Measurements from ENCODE around the gene PLPPR3.
"Not testable (repeated sequence)": the region's sequence is repeated elsewhere in the genome, so short reads cannot be mapped to it uniquely, and the experiment has no call there.

Gene PLPPR3

DNA sequence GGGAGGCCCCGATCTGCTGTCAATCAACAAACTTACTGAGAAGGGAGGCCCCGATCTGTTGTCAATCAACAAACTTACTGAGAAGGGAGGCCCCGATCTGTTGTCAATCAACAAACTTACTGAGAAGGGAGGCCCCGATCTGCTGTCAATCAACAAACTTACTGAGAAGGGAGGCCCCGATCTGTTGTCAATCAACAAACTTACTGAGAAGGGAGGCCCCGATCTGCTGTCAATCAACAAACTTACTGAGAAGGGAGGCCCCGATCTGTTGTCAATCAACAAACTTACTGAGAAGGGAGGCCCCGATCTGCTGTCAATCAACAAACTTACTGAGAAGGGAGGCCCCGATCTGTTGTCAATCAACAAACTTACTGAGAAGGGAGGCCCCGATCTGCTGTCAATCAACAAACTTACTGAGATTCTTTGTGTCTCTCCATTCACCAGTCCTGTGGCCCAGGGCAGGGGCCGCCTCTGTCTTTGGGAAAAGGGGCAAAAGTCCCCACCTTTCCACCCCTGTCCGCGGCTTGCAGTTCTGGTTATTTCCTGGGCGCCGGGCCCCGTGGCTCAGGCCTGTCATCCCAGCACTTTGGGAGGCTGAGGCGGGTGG lies 32.0 kb upstream of the PLPPR3 start:
- not testable (repeated sequence) for DNase-seq (ENCODE audit: low read depth in 2 of 2)

GRCh38 chr19:853014-853585 lies 31.3 kb upstream of the PLPPR3 start:
- DNase-seq (ENCODE audit: low read depth in 2 of 2), result no peak

GRCh38 chr19:852136-853013 lies 30.6 kb upstream of the PLPPR3 start, which contains the start of gene ELANE:
Gene ELANE, plus strand, starts transcription at chr19:852303. Its CDS starts 26 bp downstream, at chr19:852329.
- no peak for DNase-seq (ENCODE audit: low read depth in 2 of 2)

DNA sequence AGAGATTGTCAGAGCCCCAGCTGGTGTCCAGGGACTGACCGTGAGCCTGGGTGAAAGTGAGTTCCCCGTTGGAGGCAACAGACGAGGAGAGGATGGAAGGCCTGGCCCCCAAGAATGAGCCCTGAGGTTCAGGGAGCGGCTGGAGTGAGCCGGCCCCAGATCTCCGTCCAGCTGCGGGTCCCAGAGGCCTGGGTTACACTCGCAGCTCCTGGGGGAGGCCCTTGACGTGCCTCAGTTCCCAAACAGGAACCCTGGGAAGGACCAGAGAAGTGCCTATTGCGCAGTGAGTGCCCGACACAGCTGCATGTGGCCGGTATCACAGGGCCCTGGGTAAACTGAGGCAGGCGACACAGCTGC lies 29.2 kb upstream of the PLPPR3 start:
- DNase-seq (ENCODE audit: low read depth in 2 of 2), result no peak

DNA sequence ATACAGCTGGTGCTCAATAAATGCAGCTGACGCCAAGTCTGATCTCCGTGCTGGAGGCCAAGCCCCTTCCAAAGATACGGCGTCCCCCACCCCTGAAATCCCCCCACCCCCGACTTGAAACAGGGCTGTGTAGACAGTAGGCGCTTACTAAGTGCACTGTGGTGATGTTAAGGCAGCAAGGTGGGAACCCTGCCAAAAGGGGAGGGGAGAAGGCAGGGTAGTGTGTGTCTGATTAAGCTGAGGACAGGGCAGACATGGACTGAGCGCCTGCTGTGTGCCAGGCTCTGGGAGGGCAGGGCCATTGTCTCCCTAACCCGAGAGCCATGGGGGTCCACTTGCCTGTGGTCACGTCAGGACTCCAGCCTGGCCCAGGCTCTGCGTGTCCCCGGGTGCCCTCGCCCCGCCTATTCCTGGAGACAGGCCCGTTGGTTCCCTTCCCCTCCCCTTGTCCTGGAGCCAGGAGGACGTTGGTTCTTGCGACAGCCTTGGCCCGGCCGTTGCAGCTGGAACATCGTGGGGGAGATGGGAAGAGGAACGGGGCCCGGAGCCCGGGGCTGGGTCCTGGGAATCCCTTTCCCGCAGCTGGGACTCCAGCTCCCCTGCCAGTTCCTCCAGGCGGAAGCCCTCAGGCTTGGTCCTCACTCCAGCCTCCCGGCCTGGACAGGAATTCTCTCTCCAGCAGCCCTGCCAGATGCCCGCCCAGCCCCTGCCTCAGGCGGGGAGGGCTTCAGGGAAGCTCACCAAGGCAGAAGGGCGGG lies 28.6 kb upstream of the PLPPR3 start:
- no peak for DNase-seq (ENCODE audit: low read depth in 2 of 2)

DNA sequence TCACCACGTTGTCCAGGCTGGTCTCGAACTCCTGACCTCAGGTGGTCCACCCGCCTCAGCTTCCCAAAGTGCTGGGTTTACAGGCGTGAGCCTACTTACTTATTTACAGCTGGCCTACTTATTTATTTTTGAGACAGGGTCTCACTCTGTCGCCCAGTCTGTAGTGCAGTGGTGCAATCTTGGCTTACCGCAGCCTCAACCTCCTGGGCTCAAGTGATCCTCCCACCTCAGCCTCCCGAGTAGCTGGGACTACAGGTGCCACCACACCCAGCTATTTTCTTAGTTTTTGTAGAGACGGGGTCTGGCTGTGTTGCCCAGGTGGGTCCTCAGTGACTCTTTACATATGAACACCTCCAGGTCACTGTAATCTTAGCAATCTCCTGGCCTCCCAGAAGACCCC lies 27.4 kb upstream of the PLPPR3 start:
- DNase-seq (ENCODE audit: low read depth in 2 of 2), result not testable (repeated sequence)

GRCh38 chr19:848386-848921 lies 26.7 kb upstream of the PLPPR3 start:
- DNase-seq (ENCODE audit: low read depth in 2 of 2), result no peak

DNA sequence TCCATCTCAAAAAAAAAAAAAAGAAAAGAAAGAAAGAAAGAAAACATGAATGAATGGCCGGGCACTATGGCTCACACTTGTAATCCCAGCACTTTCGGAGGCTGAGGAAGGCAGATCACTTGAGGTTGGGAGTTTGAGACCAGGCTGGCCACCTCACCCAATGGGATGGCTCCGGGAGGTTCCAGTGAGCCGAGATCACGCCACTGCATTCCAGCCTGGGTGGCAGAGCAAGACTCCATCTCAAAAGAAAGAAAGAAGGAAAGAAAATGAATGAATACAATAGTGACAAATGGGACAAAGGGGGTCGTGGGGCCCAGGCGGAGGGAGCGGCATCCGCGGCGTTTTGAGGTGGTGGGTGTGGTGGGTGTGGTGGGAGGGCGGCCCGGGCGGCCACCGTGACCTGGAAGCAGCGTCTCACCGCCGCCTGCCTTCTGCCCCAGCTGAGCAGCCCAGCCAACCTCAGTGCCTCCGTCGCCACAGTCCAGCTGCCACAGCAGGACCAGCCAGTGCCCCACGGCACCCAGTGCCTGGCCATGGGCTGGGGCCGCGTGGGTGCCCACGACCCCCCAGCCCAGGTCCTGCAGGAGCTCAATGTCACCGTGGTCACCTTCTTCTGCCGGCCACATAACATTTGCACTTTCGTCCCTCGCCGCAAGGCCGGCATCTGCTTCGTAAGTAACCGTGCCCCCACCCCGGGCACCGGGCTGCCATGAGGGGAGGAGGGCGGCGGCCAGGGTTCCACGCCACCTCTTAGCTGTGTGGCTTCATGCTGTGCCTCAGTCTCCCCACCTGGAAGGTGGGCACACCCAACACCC lies 24.2 kb upstream of the PLPPR3 start:
- DNase-seq (ENCODE audit: low read depth in 2 of 2), result no peak

GRCh38 chr19:844546-844971 lies 22.8 kb upstream of the PLPPR3 start:
- no peak for DNase-seq (ENCODE audit: low read depth in 2 of 2)

- DNase-seq (ENCODE audit: low read depth in 2 of 2), result no peak
Measured at GRCh38 chr19:843836-844545, 22.2 kb upstream of the PLPPR3 start.

DNA sequence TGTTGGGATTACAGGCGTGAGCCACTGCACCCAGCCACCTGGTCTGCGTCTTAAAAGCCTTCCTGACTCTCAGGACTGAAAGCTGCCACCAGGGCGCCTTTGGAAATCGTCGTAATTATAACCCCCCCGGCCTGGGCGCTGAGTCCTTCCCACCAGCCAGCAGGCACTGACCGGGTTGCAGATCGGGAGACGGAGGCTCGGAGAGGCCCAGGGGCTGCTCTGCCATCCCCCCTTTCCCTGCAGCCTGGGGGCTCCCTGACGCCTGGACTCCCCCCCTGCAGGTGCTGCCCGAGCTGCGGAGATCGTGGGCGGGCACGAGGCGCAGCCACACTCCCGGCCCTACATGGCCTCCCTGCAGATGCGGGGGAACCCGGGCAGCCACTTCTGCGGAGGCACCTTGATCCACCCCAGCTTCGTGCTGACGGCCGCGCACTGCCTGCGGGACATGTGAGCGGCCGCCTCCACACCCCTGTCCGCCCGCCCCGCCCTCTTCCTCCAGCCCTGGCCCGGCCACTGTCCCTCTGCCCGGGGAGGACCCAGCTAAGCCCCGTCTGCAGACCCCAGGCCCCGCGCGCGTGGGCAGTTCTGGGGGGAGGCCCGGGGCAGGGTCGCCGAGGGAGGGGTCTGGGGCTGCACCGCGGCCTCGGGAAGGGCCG lies 21.6 kb upstream of the PLPPR3 start:
- no peak for DNase-seq (ENCODE audit: low read depth in 2 of 2)

DNA sequence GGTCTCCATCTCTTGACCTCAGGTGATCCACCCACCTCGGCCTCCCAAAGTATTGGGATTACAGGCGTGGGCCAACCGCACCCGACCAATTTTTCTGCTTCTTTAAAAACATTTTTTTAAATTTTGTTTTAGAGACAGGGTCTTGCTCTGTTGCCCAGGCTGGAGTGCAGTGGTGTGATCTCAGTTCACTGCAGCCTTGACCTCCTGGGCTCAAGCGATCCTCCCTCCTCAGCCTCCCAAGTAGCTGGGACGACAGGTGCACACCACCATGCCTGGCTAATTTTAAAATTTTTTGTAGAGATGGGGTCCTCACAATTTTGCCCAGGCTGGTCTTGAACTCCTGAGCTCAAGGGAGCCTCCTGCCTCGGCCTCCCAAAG lies 21.0 kb upstream of the PLPPR3 start:
- DNase-seq (ENCODE audit: low read depth in 2 of 2), result not testable (repeated sequence)

DNA sequence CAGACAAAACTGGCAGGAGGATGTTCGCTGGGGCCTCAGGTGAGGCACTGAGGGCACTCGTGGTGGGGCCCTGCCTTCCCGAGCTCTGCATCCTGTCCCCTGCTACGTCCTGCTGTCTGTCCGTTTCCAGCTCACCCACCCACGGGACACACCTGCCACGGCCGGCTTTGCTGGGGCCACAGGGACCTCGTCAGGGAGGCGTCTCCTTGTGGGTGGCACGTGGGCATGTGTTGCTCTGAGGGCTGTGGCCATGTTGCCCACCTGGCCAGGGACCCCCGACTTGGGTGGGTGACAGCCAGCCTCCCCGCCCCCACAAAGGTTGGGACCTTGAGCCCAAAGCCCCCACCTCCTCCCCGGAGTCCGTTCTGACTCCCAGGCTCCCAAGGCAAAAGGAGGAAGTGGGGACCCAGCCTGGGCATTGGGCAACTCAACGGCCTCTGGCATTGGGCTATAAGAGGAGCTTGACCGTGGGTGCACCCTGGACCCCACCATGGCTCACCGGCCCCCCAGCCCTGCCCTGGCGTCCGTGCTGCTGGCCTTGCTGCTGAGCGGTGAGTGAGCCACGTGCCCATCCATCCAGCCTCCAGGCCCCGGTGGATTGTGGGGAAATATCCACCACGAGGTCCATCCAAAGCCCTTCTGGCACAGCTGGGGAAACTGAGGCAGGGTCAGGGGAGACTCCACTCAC lies 18.9 kb upstream of the PLPPR3 start, which contains the start of gene PRTN3:
TSS of gene PRTN3 (plus strand) at position 481 of the 688 bp plus-strand sequence. CDS start at position 491, 10 bp downstream.
- no peak for DNase-seq (ENCODE audit: low read depth in 2 of 2)

GRCh38 chr19:835210-835810 lies 13.6 kb upstream of the PLPPR3 start:
- DNase-seq (ENCODE audit: low read depth in 2 of 2), result no peak

GRCh38 chr19:834216-834615 lies 12.5 kb upstream of the PLPPR3 start:
- no peak for DNase-seq (ENCODE audit: low read depth in 2 of 2)

GRCh38 chr19:831407-832369 lies 9.9 kb upstream of the PLPPR3 start:
- no peak for DNase-seq (ENCODE audit: low read depth in 2 of 2)

DNA sequence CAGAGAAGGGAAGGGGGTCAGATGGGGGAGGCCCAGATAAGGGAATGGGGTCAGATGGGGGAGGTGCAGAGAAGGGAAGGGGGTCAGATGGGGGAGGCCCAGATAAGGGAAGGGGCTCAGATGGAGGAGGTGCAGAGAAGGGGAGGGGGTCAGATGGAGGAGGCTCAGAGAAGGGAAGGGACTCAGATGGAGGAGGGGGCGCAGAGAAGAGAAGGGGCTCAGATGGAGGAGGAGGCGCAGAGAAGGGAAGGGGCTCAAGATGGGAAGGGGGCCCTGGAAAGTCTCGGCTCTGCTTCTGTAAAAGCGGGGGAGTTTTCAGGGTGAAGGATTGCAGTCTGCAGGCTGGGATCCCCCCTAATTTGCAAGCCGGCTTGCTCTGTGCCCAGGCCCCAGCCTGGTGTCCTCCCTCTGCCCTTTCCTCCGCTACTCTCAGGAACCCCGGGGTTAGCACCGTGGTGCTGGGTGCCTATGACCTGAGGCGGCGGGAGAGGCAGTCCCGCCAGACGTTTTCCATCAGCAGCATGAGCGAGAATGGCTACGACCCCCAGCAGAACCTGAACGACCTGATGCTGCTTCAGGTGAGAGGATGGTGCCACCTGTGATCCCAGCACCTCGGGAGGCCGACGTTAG lies 7.5 kb upstream of the PLPPR3 start:
- no peak for DNase-seq (ENCODE audit: low read depth in 2 of 2)

Data from stimulated activated CD8-positive, alpha-beta memory T cell treated with anti-CD3 and anti-CD28 coated beads, Interleukin-7, amount 100 ng/mL, for 1 hour (primary cell).